LNCAP (cell line): ENCODE results near the gene DGAT2.

Experiments used
- CTCF ChIP-seq: fragments of 450-650 bp; IDR thresholded peaks from 2 replicates; pipeline ENCODE4 v1.5.1; 2017; ENCODE audit warnings: mild to moderate bottlenecking

Gene DGAT2

GRCh38 chr11:75762158-75762557 lies 6.4 kb upstream of the DGAT2 start:
- no peak for TF ChIP-seq CTCF

GRCh38 chr11:75762885-75763284 lies 5.7 kb upstream of the DGAT2 start:
- no peak for TF ChIP-seq CTCF

GRCh38 chr11:75763846-75764245 lies 4.7 kb upstream of the DGAT2 start:
- no peak for TF ChIP-seq CTCF

- no peak for TF ChIP-seq CTCF
Observed at GRCh38 chr11:75765116-75765515, 3.5 kb upstream of the DGAT2 start.

GRCh38 chr11:75766443-75767227 lies 1.9 kb upstream of the DGAT2 start:
- TF ChIP-seq CTCF, result no peak

- no peak for TF ChIP-seq CTCF
Observed at GRCh38 chr11:75767228-75767572, 1.4 kb upstream of the DGAT2 start.

- peak; percentile 50; the same call in 1 of the 2 replicates for TF ChIP-seq CTCF
Observed at GRCh38 chr11:75767793-75768111, 826 bp upstream of the DGAT2 start.
